ENCODE data around the gene LRRC7.

GRCh38 chr1:69737527-69738185, 169.9 kb downstream of the LRRC7 start:
- no peak for TF ChIP-seq TAF1 (IDR thresholded peaks at IDR 0.05; ENCODE audit: borderline replicate concordance, low read depth, low read length)
- TF ChIP-seq POLR2A (IDR thresholded peaks at IDR 0.05; ENCODE audit: low read depth, low read length): no peak

Data from GM12892 (cell line).